ENCODE data around the gene LRRC47.

- no peak for TF ChIP-seq CTCF (IDR thresholded peaks at IDR 0.05)
- no peak for TF ChIP-seq POLR2A (IDR thresholded peaks at IDR 0.05)
Measured at GRCh38 chr1:3777078-3777547, 19.2 kb downstream of the LRRC47 start.
